HepG2 (cell line): ENCODE data around the gene CADM3. TPM values are rescaled to one million over a fixed set of nuclear protein-coding genes. Genes with fewer than 3 reads are reported as not detected.
A peak's percentile ranks its signal among the peaks of the same experiment; 100 is the strongest.

Experiments
- ATAC-seq: fragments of 200-7000 bp; cut with Tn5 transposase; 3 replicates; pipeline ENCODE4 v1.9.1; 2020; ENCODE audit warnings: mild to moderate bottlenecking, moderate library complexity
- BruUV-seq: library from RNA; stranded (reverse); fragments of 400-500 nt; replicated peaks from 2 replicates; lab custom pipeline; 2021; lab: Mats Ljungman, UMichigan
- CTCF ChIA-PET: fragments of 300-600 bp; formaldehyde crosslinking; extraction: SDS; loops from one replicate; lab custom pipeline; 2021; ENCODE audit warnings: low total read pairs, inconsistent platforms, low intra/inter-chr PET ratio; lab: Yijun Ruan, JAX
- POLR2A ChIA-PET: fragments of 350-600 bp; sonication (Branson Sonifier 250); formaldehyde crosslinking; loops from one replicate; lab custom pipeline; 2020; ENCODE audit warnings: antibody characterized with exemption, inconsistent platforms; lab: Yijun Ruan, JAX
- DNase-seq: peaks from one replicate; pipeline ENCODE4 v3.0.0-alpha.2; 2015; ENCODE audit warnings: low spot score
- FAIRE-seq: peaks from 3 replicates; lab custom pipeline; 2011; peaks lifted over from hg19 to GRCh38; lab: Jason Lieb, UNC
- H2AFZ ChIP-seq: one replicate; pipeline ENCODE4 v1.6.1; 2011; ENCODE audit warnings: low read length, inconsistent platforms
- H3K27ac ChIP-seq: fragments of 300-600 bp; 3 replicates; pipeline ENCODE4 v1.8.0; 2011; ENCODE audit warnings: mixed run types, mild to moderate bottlenecking, mixed read lengths, low read length, inconsistent platforms; ENCODE audit not compliant: insufficient read depth; ENCODE audit errors: extremely low read length
- H3K27me3 ChIP-seq, 2 experiments: fragments of 200-600 bp in 1 of 2; 2 replicates in 1 of 2; 3 replicates in 1 of 2; pipeline versions ENCODE4 v1.6.0 to v1.8.0; 2011; ENCODE audit warnings: low read length in 2 of 2, mild to moderate bottlenecking in 2 of 2, moderate library complexity in 2 of 2, inconsistent platforms in 1 of 2; ENCODE audit not compliant: insufficient read depth in 2 of 2, control insufficient read depth in 1 of 2
- H3K36me3 ChIP-seq, 2 experiments: fragments of 200-600 bp in 1 of 2; replicated peaks in 1 of 2; 2 replicates in 1 of 2; 3 replicates in 1 of 2; pipeline versions ENCODE4 v1.5.1 to v1.8.0; 2011; ENCODE audit warnings: low read length in 2 of 2, inconsistent platforms in 1 of 2; ENCODE audit not compliant: insufficient read depth in 2 of 2, control insufficient read depth in 1 of 2
- H3K4me1 ChIP-seq: 2 replicates; pipeline ENCODE4 v1.5.1; 2012; ENCODE audit warnings: low read length, inconsistent platforms; ENCODE audit not compliant: insufficient read depth
- H3K4me2 ChIP-seq: 2 replicates; pipeline ENCODE4 v1.6.0; 2011; ENCODE audit warnings: low read depth, low read length, inconsistent platforms
- H3K4me3 ChIP-seq, 3 experiments: fragments of 200-600 bp in 1 of 3; sonication (generic), shearing (Covaris generic) in 1 of 3; replicated peaks in 1 of 3; 2 replicates each; pipeline ENCODE4 v1.5.1; 2011 to 2016; ENCODE audit warnings: low read length in 3 of 3, inconsistent platforms in 2 of 3, low read depth in 2 of 3, mild to moderate bottlenecking in 2 of 3, control low read depth in 1 of 3, mixed read lengths in 1 of 3; ENCODE audit not compliant: insufficient read depth in 1 of 3
- H3K79me2 ChIP-seq: one replicate; pipeline ENCODE4 v1.6.1; 2011; ENCODE audit warnings: low read length, inconsistent platforms; ENCODE audit not compliant: insufficient read depth
- H3K9ac ChIP-seq: 2 replicates; pipeline ENCODE4 v1.6.0; 2011; ENCODE audit warnings: mild to moderate bottlenecking, low read depth, low read length, inconsistent platforms; ENCODE audit not compliant: insufficient read depth
- H3K9me3 ChIP-seq: 2 replicates; pipeline ENCODE4 v1.5.1; 2012; ENCODE audit warnings: mild to moderate bottlenecking, low read length
- H4K20me1 ChIP-seq: 2 replicates; pipeline ENCODE4 v1.6.0; 2011; ENCODE audit warnings: inconsistent platforms, mild to moderate bottlenecking, low read length, moderate library complexity; ENCODE audit not compliant: insufficient read depth
- MEF2D ChIP-seq: sonication (generic); formaldehyde crosslinking; IDR thresholded peaks from 2 replicates; pipeline ENCODE4 v1.5.1; 2020; ENCODE audit warnings: mild to moderate bottlenecking, missing genetic modification reagents
- MEIS1 ChIP-seq: sonication (generic); formaldehyde crosslinking; IDR thresholded peaks from 2 replicates; pipeline ENCODE4 v1.9.0; 2021; ENCODE audit warnings: mild to moderate bottlenecking, missing genetic modification reagents, moderate library complexity, borderline replicate concordance
- PHF8 ChIP-seq: sonication (generic); formaldehyde crosslinking; IDR thresholded peaks from 2 replicates; pipeline ENCODE4 v1.5.0; 2020; ENCODE audit warnings: missing genetic modification reagents
- SMC3 ChIP-seq: IDR thresholded peaks from 2 replicates; pipeline ENCODE4 v1.6.1; 2011; ENCODE audit warnings: low read length, improper control_type of control experiment
- STAG1 ChIP-seq: sonication (generic); formaldehyde crosslinking; IDR thresholded peaks from 2 replicates; pipeline ENCODE4 v1.4.0; 2020; ENCODE audit warnings: missing genetic modification reagents
- TGIF2 ChIP-seq: IDR thresholded peaks from 2 replicates; pipeline ENCODE4 v1.6.1; 2016; ENCODE audit warnings: control low read depth, missing compliant biosample characterization
- THYN1 ChIP-seq: sonication (generic); formaldehyde crosslinking; IDR thresholded peaks from 2 replicates; pipeline ENCODE4 v1.8.1; 2023; ENCODE audit warnings: low read depth, mild to moderate bottlenecking, moderate library complexity, missing genetic modification reagents, borderline replicate concordance
- TP53 ChIP-seq: sonication (generic); formaldehyde crosslinking; conservative IDR thresholded peaks from 2 replicates; pipeline ENCODE4 v1.4.0; 2020; ENCODE audit warnings: missing genetic modification reagents
- ZFAT ChIP-seq: sonication (generic); formaldehyde crosslinking; conservative IDR thresholded peaks from 2 replicates; pipeline ENCODE4 v1.8.1; 2023; ENCODE audit warnings: missing genetic modification reagents, inconsistent platforms
- WGBS: methylation state at CpG from one replicate; pipeline ENCODE4 v1.1.6; 2017; ENCODE audit warnings: low lambda C conversion rate; 5-methylcytosine and 5-hydroxymethylcytosine counted together
- in situ Hi-C: cut with HindIII; loops from 2 replicates; pipeline ENCODE4 v1.10.0; 2017; ENCODE audit warnings: low pct_unique_long_range_greater_than_20kb; ENCODE audit not compliant: extremely low pct_ligation_motif_present
- intact Hi-C: fragments of 100-400 bp; cut with micrococcal nuclease; formaldehyde crosslinking; loops from one replicate; pipeline ENCODE4 v1.10.0; 2022; ENCODE audit not compliant: unreplicated experiment
- polyA plus RNA-seq, 8 experiments: library from polyadenylated mRNA; depleted of rRNA in 3 of 8; stranded (reverse) in 7 of 8; unstranded in 1 of 8; fragments of >200 nt; fragmentation: Illumina TruSeq in 4 of 8; extraction: Trizol in 4 of 8; gene quantifications; 2 replicates each; pipeline versions ENCODE4 v1.2.1 to v1.2.3, GENCODE V29; 2011 to 2016; ENCODE audit warnings: low read depth in 4 of 8, missing spikeins in 1 of 8, mixed read lengths in 1 of 8; ENCODE audit not compliant: insufficient read depth in 1 of 8
- total RNA-seq, 5 experiments: library from RNA; depleted of rRNA; stranded (reverse); fragments of >200 nt; fragmentation: Illumina TruSeq; extraction: Trizol; gene quantifications; 2 replicates each; pipeline ENCODE4 v1.2.3, GENCODE V29; 2016; ENCODE audit warnings: low read depth in 1 of 5
- TF ChIP-seq, protein P1 (sequence below): sonication (generic); formaldehyde crosslinking; IDR thresholded peaks from 2 replicates; pipeline ENCODE4 v1.5.0; 2020; ENCODE audit warnings: mild to moderate bottlenecking, missing genetic modification reagents, moderate library complexity

The CADM3 gene
- total and polyA plus RNA-seq, 2 of the 13 experiments (the other 11 are each of a cell fraction or from before 2014, with no cell fraction given) = not detected

DNA sequence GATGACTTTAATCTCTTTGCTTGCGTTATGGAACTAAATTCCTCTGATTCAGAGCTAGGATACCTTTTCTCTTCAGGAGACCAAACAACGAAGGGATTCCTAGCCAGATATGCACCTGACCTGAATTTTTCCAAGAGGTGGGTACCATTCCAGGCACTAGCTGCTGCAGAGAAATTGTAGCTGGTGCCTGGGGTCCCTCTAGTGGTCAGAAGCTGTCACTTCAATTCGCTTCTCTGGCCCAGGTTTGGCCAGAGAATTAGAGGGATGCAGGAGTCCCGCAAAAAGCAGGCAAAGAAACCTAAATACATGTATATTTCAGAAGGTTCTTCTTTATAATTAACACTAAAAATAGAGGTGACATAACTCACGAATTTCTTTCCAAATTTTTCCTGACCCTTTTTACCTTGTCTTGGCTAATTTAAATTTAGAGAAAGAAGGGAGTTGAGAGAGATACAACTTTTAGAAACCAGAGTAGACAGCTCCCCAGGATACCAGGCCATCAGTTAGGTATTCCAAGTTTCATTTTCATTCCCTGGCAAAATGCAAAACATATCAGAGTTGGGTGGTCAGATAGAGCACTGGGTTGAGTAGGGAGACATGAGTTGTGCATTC, 42.8 kb downstream of the CADM3 start:
- ChIA-PET CTCF (interaction anchor here (1.3 kb wide), 1 partner anchor 54 kb away, joined by 11 read pairs; no protein-coding TSS in a partner anchor), POLR2A (no interaction called here)
- Histone ChIP-seq H3K4me2 (no peak overlapping the region), H3K9me3 (no peaks in the 10 kb centered on the region), H3K27ac (no peak overlapping the region), H3K4me1 (no peaks in the 10 kb centered on the region), H3K9ac (no peak overlapping the region), H3K4me3 (no peak overlapping the region), H4K20me1 (no peaks in the 10 kb centered on the region), H3K79me2 (no peaks in the 10 kb centered on the region), H2AFZ (no peak overlapping the region), H3K27me3 (no peaks in the 10 kb centered on the region), H3K36me3 (no peaks in the 10 kb centered on the region)
- ATAC-seq = peak; percentile 83
- peak; percentile 32 for FAIRE-seq
- TF ChIP-seq MEF2D = no peak
- TF ChIP-seq, protein P1, sequence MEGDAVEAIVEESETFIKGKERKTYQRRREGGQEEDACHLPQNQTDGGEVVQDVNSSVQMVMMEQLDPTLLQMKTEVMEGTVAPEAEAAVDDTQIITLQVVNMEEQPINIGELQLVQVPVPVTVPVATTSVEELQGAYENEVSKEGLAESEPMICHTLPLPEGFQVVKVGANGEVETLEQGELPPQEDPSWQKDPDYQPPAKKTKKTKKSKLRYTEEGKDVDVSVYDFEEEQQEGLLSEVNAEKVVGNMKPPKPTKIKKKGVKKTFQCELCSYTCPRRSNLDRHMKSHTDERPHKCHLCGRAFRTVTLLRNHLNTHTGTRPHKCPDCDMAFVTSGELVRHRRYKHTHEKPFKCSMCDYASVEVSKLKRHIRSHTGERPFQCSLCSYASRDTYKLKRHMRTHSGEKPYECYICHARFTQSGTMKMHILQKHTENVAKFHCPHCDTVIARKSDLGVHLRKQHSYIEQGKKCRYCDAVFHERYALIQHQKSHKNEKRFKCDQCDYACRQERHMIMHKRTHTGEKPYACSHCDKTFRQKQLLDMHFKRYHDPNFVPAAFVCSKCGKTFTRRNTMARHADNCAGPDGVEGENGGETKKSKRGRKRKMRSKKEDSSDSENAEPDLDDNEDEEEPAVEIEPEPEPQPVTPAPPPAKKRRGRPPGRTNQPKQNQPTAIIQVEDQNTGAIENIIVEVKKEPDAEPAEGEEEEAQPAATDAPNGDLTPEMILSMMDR (CRISPR knock-in tag) = peak; percentile 71
- TF ChIP-seq THYN1 (CRISPR knock-in tag) = no peak
- TF ChIP-seq SMC3 = peak; percentile 47; the same call in 1 of the 2 replicates
- TF ChIP-seq ZFAT (CRISPR knock-in tag) = no peak
- TF ChIP-seq TGIF2 = no peak
- TF ChIP-seq MEIS1 (CRISPR knock-in tag) = no peak
- TF ChIP-seq STAG1 (CRISPR knock-in tag) = peak; percentile 37
- TF ChIP-seq PHF8 (CRISPR knock-in tag) = no peak
- no peak for TF ChIP-seq TP53 (CRISPR knock-in tag)
- 12% methylated on average over 5 of the region's 5 CpGs for WGBS
- intact Hi-C loops = no loop called here
- BruUV-seq = no TSS peak
- in situ Hi-C loops = no loop called here
- peak; percentile 8 for DNase-seq
